Thoracic aorta (tissue), 2 donors: Measurements from ENCODE around the gene NOL4L. TPM values are rescaled to one million over a fixed set of nuclear protein-coding genes. Genes with fewer than 3 reads are reported as not detected.

Experiments used
- ATAC-seq: fragments of 150-250 bp; one replicate; pipeline ENCODE4 v1.8.0; 2017; ENCODE audit warnings: low read depth; ENCODE audit not compliant: insufficient number of reproducible peaks, low FRiP score
- DNase-seq: peaks from one replicate; pipeline ENCODE4 v3.0.0-alpha.2; 2020; ENCODE audit warnings: low spot score
- H3K27ac ChIP-seq, 2 donors: fragments of 200-600 bp; sonication (generic); 1 replicate in 1 of 2; 2 replicates in 1 of 2; pipeline ENCODE4 v1.5.1; 2016; ENCODE audit warnings: mild to moderate bottlenecking in 2 of 2, moderate library complexity in 2 of 2
- H3K27me3 ChIP-seq: fragments of 200-600 bp; sonication (generic); replicated peaks from 2 replicates; pipeline ENCODE4 v1.6.0; 2016; ENCODE audit warnings: mild to moderate bottlenecking; ENCODE audit not compliant: insufficient read depth
- H3K36me3 ChIP-seq: fragments of 200-600 bp; sonication (generic); one replicate; pipeline ENCODE4 v1.5.1; 2016
- H3K4me1 ChIP-seq, 2 donors: fragments of 200-600 bp; sonication (generic); 1 replicate in 1 of 2; 2 replicates in 1 of 2; pipeline versions ENCODE4 v1.5.1 to v1.6.0; 2016; ENCODE audit warnings: low read depth in 2 of 2, mild to moderate bottlenecking in 1 of 2; ENCODE audit not compliant: control insufficient read depth in 1 of 2
- H3K4me3 ChIP-seq: fragments of 200-600 bp; sonication (generic); 2 replicates; pipeline ENCODE4 v1.5.1; 2016; ENCODE audit warnings: mild to moderate bottlenecking
- H3K9me3 ChIP-seq: fragments of 200-600 bp; sonication (generic); 2 replicates; pipeline ENCODE4 v1.5.1; 2016
- CTCF ChIP-seq: fragments of 200-600 bp; sonication (generic); IDR thresholded peaks from one replicate; pipeline ENCODE4 v1.5.1; 2019; ENCODE audit warnings: antibody characterized with exemption
- total RNA-seq, 2 donors: library from RNA; depleted of rRNA; stranded (reverse); fragments of >200 nt; gene quantifications; one replicate each; pipeline versions ENCODE4 v1.1.0 to v1.2.3, GENCODE V29; 2016

The NOL4L gene
- total RNA-seq, 2 donors from 2014 or later, result 17.5 to 23.7 TPM

- Histone ChIP-seq H3K4me3 (no peak overlapping the region), H3K9me3 (no peaks in the 10 kb centered on the region), H3K27me3 (no peaks in the 10 kb centered on the region), H3K27ac (no peak overlapping the region), H3K36me3 (no peaks in the 10 kb centered on the region), H3K4me1 (peaks cover 0 to 7% of the 10 kb centered on the region in 2 donors)
- ATAC-seq (no peak), DNase-seq (no peak)
- TF ChIP-seq CTCF, result no peak
These were observed 137.8 kb downstream of the NOL4L start for GRCh38 chr20:32447136-32448027.

- Histone ChIP-seq H3K36me3 (no peaks in the 10 kb centered on the region), H3K9me3 (no peaks in the 10 kb centered on the region), H3K4me3 (no peak overlapping the region), H3K27ac (no peak overlapping the region), H3K27me3 (no peaks in the 10 kb centered on the region), H3K4me1 (peaks cover 0 to 7% of the 10 kb centered on the region in 2 donors)
- TF ChIP-seq CTCF, result no peak
- no peak for DNase-seq
- ATAC-seq, result no peak
These were observed 138.6 kb downstream of the NOL4L start for GRCh38 chr20:32446301-32447100.

- ATAC-seq (no peak), DNase-seq (no peak)
- H3K27ac ChIP-seq, result no peak overlapping the region
These were observed 139.4 kb downstream of the NOL4L start for GRCh38 chr20:32445539-32446273.

GRCh38 chr20:32444474-32445220 lies 140.5 kb downstream of the NOL4L start:
- H3K4me1 ChIP-seq, result peaks cover 0 to 7% of the 10 kb centered on the region in 2 donors
- no peaks in the 10 kb centered on the region for H3K27me3 ChIP-seq
- no peaks in the 10 kb centered on the region for H3K9me3 ChIP-seq
- no peak overlapping the region for H3K27ac ChIP-seq
- DNase-seq (no peak), ATAC-seq (no peak)
- no peak for TF ChIP-seq CTCF
- H3K4me3 ChIP-seq, result no peak overlapping the region
- H3K36me3 ChIP-seq, result no peaks in the 10 kb centered on the region

More at GRCh38 chr20:32445539-32446273, 139.4 kb downstream of the NOL4L start:
- H3K36me3 ChIP-seq, result no peaks in the 10 kb centered on the region
- no peak for TF ChIP-seq CTCF
- H3K27me3 ChIP-seq, result no peaks in the 10 kb centered on the region
- H3K4me1 ChIP-seq, result peaks cover 0 to 7% of the 10 kb centered on the region in 2 donors
- no peak overlapping the region for H3K4me3 ChIP-seq
- no peaks in the 10 kb centered on the region for H3K9me3 ChIP-seq
